SHP77 treated with DMSO at 0.1 percent for 48 hours (cell line): ENCODE data around the gene ZGRF1.
"Not testable (repeated sequence)": the region's sequence is repeated elsewhere in the genome, so short reads cannot be mapped to it uniquely, and the experiment has no call there.

Source experiments
- DNase-seq: peaks from one replicate; lab custom pipeline; 2025; lab: John Stamatoyannopoulos, UW

ZGRF1 gene

GRCh38 chr4:112557676-112558411 lies 78.9 kb downstream of the ZGRF1 start:
- no peak for DNase-seq

DNA sequence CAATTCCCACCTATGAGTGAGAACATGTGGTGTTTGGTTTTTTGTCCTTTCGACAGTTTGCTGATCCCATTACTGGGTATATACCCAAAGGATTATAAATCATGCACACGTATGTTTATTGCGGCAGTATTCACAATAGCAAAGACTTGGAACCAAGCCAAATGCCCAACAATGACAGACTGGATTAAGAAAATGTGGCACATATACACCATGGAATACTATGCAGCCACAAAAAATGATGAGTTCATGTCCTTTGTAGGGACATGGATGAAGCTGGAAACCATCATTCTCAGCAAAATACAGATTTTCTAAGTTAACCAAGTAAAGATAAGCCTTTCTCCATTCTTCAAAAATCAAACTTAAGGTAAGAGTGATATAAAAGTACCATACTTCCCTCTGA lies 82.4 kb downstream of the ZGRF1 start:
- not testable (repeated sequence) for DNase-seq

- no peak for DNase-seq
These were observed 84.0 kb downstream of the ZGRF1 start for GRCh38 chr4:112552668-112553067.

GRCh38 chr4:112550728-112551127 lies 86.0 kb downstream of the ZGRF1 start:
- no peak for DNase-seq

GRCh38 chr4:112546476-112546875 lies 90.2 kb downstream of the ZGRF1 start:
- DNase-seq = no peak

DNA sequence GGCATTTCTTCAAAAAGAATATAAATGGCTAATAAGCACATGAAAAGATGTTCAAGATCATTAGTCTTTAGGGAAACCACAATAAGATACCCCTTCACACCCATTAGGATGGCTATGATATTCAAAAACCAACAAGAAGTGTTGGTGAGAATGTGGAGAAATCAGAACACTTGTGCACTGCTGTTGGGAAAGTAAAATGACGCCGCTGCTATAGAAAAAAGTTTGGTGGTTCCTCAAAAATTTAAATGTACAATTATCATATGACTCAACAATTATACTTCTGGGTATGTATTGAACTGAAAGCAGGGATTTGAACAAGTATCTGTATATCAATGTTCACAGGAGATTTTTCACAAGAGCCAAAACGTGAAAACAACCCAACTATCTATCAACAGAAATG lies 91.4 kb downstream of the ZGRF1 start:
- no peak for DNase-seq

DNA sequence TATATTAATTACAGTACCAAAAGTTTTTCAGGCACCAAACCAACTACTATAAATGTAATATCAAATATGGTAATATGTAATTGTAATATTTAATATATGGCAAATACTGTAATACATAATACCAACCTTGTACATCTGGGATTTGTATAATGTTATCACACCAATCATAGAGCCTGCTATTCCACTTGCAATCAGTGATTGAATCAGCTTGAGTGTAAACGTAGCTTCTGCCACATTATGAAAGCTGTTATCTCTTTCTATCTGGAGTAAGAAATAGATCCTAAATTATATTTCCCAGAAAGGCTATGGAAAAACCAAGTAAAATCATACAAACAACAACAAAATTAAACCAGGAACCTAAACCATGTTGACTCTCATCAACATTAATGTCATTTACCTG lies 96.0 kb downstream of the ZGRF1 start:
- no peak for DNase-seq

DNA sequence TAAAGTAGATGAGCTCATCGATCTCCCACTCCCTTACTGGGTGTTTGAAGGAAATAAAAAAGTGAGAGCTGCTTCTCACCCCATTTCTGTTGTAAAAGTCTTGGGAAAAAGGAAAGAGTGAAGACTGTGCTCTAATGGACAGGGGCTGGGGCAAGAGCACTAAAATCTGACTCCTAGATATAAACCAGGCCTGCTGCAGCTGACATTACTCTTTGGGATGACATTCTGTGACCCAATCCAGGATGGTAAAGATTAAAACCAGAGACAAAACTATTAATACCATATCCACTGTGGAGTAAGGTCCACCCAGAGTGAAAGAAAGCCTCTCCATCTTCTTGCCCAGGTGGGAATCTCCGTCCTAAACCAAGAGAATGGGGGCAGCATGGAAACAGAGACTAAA lies 100.6 kb downstream of the ZGRF1 start:
- no peak for DNase-seq

DNA sequence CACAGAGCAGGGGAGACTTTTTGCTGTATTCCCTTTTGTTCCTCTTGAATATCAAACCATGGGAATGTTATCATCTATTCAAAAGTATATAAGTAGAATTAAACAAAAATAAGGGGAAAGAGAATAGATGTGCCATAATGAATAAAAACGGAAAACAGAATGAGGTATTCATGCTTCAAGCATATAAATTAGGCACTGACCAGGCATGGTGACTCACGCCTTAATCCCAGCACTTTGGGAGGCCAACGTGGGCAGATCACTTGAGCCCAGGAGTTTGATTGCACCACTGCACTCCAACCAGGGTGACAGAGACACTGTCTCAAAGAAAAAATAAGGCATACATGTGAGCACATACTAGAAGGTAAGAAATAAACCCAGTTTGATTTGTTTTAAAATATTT lies 104.4 kb downstream of the ZGRF1 start:
- no peak for DNase-seq

GRCh38 chr4:112531146-112531545 lies 105.6 kb downstream of the ZGRF1 start:
- DNase-seq = no peak

DNA sequence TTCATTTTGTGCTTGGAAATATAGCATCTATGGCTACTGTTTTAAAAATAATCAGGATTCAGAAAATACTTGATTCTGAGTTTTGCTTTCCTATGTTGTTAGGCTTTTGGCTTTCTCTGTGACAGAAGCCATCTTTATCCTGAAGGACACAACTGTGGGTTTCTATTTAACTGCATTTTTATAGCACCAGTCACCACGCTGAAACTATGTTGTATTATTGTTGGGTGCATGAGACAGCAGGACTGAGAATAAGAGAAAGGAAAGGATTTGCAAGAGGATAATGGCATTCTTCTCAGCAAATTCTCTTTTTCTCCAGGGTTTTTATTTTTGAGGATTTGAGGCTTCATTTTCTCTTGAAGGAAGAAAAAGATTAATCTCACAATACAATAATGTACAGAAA lies 110.6 kb downstream of the ZGRF1 start:
- no peak for DNase-seq

DNA sequence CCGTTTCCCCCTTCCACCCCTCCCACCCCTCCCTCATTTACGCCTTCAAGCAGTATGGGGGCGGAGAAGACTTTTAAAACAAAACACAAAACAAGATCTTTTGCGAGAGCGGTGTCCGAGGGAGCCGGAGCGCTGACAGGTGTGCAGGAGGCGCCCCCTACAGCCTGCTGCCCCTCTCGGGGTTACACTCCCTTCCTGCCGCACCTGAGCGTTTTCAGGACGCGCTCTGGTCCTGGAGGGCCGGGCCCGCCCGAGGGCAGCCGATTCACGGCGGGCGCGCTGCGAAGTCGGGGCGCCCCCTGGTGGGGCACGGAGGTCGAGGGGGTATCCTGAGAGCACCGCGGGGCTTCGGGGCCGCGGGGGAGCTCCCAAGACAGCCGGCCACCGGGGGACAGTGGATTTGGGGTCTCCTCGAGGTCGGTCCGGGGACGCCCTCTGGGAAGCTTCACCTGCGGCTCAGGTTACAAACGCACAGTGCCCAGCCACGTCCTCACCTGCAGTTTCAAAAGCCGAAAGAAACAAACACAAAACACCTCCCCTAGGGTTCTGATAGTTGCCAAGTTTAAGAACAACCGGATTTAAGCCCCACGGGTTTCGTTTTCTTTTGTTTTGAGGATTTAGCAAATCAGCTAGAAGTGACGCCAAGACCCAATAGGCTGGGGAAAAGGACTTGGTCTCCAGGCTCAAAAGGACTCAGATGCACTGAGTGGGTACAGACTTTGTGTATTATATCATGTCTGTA lies 112.8 kb downstream of the ZGRF1 start:
- no peak for DNase-seq

DNA sequence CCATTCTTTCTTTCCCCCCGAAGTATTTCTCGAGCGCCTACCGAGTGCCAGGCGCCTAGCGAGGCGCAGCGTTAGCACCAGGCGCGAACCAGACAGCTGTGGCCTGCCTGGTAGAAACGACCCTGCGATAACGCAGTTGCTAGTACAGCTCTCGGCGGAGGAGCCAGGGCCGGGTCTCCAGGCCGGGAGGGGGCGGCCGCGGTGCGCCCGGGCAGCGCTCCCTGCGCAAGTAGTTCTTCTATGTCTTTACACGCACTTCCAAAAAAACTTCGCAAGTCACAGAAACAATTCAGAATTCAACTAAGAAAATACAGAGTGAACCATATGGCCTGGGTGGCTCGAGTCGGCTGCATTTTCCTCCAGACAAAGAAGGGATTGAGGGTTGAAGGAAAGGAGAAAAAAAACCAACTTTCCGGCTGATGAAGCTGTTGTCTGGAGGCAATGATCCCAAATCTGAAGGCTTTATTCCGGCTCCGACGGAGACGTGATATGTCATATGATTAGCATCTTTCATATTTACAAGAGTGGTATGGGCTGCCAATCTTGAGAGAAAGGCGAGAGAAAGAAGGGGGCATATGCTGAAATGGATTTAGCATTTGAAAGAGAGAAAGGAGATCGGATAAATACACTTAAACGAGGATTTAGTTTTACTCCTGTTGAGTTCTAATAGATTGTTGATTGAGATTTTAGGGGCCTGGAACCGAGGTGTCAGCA lies 113.5 kb downstream of the ZGRF1 start:
- DNase-seq = no peak

GRCh38 chr4:112522431-112522830 lies 114.3 kb downstream of the ZGRF1 start:
- not testable (repeated sequence) for DNase-seq

DNA sequence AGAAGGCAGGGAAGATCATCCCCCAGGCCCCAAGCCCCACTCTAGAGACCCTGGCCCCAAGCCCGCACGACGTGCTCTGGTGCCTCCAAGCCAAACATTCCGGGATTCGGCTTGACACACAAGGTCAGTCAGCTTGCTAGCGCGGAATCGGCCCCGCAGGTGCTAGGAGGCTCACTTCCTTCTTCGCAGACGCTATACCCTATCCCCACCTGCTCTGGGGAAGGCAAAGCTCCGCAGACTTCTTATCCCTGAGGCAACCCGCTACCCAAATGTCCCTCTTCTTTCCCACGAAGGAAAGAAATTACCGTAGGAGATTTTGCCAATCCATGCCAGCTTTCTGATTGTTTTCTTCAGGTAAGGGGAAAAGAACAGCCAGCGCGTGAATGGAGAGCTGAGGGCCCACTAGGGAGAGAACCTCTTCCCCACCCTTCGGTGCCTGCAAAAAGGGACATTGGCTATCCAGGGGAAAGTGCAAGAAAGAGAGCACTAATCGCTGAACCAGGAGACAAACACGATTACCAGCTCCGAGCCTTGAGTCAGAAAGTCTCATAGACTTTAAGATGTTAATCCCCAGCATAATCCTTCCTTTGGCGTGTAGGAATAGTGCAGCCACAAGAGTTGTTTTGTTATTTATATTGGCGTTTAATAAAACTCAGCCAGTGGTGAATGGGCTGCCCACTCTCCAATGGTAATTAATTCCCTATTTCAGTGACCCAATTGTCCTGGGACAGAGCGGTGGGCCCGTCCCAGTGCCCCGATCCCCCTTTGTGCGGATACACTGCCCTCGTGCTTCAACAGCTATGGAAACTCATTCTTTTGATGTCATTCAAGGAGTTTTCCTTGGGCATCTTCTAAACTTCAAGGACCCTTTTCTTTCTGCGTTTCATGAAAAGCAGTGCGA lies 115.3 kb downstream of the ZGRF1 start:
- no peak for DNase-seq

DNA sequence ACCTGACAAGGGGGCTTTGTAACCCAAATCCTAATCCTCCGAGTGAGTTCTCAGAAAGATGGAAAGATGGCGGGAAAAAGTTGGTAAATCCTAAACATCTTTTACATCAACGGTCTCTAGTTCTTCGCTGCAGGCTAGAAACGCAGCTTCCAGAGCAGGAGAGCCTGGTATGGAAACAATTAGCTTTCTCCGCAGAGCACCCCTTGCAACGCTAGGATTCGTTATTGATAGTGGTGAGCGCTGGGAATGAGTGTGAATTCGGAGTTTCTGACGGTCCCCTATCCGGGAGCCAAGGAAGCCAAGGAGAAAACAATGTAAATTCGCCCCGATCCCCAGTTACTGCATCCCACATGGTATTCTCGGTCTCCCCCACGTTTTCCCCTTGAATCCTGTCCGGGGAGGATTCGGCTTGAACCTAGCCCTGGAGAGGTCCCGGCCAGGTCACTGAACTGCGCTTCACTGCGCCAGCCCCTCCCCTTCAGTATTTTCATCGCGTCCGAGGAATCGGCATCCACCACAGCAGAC lies 116.0 kb downstream of the ZGRF1 start:
- no peak for DNase-seq

GRCh38 chr4:112519689-112520597 lies 116.8 kb downstream of the ZGRF1 start:
- no peak for DNase-seq

GRCh38 chr4:112518675-112519074 lies 118.0 kb downstream of the ZGRF1 start:
- DNase-seq = no peak

- DNase-seq = no peak
These were observed 118.8 kb downstream of the ZGRF1 start for GRCh38 chr4:112517911-112518310.

- DNase-seq = no peak
These were observed 119.6 kb downstream of the ZGRF1 start for GRCh38 chr4:112517067-112517634.
